ENCODE data around the gene NCS1.
"Not testable (repeated sequence)": the region's sequence is repeated elsewhere in the genome, so short reads cannot be mapped to it uniquely, and the experiment has no call there.

The NCS1 gene

DNA sequence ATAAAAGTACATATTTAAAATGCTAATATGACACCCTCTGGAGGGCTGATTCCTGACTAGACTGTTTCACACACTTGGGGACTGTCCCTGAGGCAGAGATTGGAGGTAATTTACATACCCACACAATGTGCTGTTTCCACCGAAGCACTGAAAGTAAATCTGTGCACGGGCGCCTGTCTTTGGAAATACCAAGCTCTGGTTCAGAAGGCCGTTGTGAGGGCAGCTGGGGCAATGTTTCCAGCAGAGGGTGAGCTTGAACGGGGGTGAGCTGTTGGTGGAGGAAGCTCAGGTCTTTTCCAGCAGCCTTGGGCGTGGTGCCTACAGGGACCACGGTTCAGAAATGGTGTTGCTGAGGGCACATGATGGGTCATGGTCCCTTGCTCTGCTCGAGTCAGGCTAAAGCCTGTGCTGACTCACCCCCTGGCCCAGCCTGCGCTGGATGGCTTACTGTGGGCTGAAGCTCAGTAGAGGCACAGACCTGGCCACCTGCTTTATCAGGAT lies 67.6 kb downstream of the NCS1 start:
- DNase-seq (ENCODE audit: low spot score) = peak; percentile 15

DNA sequence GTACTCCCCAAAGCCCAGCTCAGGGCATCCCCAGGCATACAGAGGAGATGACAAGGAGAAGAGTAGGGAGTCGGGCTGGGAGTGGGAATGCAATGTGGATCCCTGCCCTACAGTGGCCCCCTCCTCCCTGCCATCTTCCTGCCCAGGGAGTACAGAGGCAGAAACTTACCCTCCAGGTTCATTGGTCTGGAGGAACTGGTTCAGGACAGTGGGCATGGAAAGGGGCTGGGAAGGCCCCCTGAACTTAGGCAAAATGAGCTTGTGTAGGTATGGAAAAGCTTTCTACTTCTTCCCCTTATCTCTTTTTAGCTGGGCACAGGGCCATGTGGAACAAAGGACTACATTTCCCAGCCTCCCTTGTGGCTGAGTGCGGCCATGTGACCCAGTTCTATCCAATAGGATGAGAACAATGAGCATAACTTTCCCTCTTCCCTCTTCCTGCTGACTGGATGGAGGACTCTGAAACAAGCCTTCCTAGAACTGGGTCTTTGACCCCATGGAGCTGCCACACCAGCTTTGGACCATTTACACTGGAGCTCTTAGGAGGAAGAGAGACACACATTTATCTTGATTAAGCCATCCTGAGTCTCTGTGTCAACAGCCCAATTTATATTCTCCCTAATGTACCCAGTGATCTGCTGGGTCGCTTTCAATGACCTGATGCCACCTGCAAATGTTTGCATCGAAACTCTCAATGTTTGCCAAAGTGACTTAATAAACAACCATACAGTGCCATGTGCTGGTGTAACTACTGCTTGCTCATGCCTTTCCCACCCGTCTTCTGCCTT lies 68.4 kb downstream of the NCS1 start:
- peak; percentile 57 for DNase-seq (ENCODE audit: low spot score)

DNA sequence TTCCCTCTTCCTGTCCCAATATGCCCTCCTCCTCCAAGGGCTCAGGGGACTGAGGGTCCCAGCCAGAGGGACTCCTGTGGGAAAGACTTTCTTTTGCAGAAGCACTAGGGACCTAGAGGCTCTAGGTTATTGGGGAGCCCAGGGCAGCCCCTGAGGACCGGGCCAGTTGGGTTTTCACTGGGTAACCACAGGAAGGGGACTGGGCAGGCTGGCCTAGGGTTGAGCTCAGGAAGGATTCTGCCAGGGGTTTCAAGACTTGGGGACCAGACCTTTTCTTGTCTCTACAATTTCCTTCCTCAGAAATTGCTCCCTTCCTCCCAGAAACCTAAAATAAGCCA lies 69.0 kb downstream of the NCS1 start:
- peak; percentile 12 for DNase-seq (ENCODE audit: low spot score)

DNA sequence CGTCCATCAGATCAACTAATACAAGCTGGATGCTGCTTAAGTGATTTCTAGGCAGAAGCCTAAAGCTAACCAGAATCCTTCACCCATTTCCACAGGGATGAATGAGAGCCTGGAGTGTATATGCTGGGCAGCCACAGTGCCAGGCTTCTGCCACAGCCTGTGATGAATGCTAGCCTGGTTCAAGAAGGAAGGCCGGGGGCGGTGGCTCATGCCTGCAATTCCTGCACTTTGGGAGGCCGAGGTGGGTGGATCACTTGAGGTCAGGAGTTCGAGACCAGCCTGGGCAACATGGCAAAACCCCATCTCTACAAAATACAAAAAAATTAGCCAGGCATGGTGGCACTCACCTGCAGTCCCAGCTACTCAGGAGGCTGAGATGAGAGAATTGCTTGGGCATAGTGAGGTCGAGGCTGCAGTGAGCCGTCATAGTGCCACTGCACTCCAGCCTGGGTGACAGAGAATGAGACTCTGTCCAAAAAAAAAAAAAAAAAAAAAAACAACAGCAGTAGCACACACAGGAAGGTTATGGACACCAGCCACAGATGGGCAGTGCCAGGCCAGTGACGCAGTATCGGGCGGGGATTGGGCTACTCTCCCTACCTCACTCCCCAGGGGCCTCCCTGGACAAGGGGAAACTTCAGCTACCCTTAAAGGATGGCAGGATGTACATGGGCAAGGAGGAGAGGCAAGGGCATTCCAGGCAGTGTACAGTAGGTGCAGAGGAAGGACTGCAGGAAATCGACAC lies 70.2 kb downstream of the NCS1 start:
- DNase-seq (ENCODE audit: low spot score) = peak; percentile 29

DNA sequence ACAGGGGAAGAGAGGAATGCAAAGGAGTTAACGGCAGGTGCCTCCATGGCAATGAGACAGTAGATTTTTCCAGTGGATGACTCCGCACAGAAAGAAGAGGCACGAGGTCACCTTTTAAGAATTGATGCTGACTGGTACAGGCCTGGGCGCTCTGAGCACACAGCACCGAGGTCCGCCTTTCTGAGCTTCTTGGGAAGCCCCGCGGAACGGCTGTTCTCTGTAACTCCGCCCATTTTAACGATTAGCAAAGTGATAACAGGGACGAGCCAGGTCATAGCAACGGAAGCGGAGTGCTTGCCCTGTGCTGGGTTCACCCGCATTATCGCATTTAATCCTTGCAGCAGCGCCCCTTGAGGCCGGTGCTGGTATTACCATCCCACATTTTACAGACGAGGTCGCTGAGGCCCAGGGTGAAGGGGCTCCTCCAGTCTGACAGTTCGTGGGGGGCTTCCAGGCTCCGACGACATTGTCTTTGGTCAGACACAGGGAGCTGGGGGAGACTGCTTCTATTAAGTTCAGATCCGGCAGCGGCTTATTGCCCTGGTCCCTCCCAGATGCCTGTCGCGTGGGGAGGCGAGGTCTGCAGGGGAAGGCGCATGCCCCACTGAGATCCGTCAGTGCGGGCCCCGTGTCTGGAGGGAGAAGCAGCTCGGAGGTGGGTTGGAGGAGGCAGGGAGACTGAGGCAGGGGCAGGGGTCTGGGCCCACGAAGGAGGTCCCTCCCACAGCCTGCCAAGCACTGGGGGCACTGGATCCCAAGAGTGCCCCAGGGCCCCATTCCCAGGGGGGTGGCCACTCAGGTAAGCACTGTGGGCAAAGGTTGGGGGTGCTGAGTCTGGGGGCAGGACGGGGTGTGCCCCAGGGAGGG lies 71.0 kb downstream of the NCS1 start:
- peak; percentile 85 for DNase-seq (ENCODE audit: low spot score)

DNA sequence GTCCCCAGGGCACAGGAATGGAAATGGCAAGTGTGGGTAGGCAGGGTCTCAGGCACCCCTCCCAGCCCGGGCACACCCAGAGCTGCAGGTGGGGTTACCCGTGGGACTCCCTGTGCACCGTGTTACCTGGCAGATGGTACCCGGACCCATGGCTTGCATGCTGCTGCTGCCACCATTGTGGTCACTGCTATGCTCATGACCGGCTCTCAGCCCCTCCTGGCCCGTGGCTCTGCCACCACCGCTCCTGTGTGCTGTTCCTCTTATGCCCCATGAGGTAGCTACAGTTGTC lies 71.6 kb downstream of the NCS1 start:
- DNase-seq (ENCODE audit: low spot score) = no peak

DNA sequence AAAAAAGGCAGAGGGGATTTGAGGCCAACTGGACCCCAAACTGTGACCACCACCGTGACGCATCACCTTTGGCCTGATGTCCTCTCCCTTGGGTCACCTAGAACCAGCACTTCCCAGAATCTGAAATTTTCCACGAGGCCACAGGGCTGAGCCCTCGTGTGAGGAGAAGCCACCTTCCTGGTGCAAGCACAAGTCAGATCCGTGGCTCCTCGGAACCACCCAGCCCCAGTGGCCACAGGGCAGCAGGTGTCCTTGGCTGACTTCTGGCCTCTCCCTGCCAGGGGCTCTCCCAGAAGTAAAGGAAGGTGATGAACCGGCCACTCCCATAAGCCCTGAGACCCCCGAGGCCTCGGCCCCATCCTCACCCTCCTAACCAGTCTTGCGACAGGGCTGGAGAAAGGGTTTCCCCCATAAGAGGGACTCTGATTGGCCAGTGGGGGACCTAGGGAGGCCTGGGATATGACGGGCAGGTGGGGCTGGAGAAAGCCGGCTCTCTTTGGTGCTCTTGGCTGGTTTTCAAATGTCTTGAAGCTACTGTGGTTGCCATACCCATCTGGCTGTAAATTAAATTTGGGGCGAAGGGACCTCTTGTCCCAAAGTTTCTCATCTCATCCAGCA lies 72.5 kb downstream of the NCS1 start:
- DNase-seq (ENCODE audit: low spot score) = peak; percentile 24

DNA sequence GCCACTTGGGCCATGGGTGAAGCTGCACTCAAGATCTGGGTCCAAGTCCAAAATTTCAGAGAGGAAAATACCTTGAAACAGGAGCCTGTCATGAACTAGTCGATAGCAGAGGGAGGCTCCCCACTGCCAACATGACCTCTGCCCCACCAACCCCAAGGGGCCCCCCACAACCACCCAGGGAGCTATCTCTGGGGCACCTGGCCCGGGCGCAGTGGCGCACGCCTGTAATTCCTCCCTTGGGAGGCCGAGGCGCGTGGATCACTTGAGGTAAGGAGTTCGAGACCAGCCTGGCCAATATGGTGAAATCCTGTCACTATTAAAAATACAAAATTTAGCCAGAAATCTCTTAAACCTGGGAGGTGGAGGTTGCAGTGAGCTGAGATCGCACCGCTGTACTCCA lies 73.3 kb downstream of the NCS1 start:
- no peak for DNase-seq (ENCODE audit: low spot score)

DNA sequence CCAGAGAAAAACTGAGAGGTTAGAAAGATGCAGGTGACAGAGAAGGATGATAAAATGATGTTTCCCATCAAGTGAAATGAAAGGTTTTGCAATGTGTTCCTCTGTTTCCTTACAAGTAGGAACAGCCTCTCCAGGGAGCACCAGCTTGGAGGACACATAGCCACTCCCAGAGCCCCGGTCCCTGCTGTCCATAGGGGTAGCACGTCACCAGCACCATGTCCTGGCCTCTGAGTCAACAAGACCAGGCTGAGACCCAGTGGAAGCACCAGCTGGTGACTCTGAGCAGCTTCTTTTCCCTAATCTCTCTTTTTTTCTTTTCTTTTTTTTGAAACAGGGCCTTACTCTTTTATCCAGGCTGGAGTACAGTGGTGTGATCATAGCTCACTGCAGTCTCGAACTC lies 73.9 kb downstream of the NCS1 start:
- DNase-seq (ENCODE audit: low spot score) = peak; percentile 14

DNA sequence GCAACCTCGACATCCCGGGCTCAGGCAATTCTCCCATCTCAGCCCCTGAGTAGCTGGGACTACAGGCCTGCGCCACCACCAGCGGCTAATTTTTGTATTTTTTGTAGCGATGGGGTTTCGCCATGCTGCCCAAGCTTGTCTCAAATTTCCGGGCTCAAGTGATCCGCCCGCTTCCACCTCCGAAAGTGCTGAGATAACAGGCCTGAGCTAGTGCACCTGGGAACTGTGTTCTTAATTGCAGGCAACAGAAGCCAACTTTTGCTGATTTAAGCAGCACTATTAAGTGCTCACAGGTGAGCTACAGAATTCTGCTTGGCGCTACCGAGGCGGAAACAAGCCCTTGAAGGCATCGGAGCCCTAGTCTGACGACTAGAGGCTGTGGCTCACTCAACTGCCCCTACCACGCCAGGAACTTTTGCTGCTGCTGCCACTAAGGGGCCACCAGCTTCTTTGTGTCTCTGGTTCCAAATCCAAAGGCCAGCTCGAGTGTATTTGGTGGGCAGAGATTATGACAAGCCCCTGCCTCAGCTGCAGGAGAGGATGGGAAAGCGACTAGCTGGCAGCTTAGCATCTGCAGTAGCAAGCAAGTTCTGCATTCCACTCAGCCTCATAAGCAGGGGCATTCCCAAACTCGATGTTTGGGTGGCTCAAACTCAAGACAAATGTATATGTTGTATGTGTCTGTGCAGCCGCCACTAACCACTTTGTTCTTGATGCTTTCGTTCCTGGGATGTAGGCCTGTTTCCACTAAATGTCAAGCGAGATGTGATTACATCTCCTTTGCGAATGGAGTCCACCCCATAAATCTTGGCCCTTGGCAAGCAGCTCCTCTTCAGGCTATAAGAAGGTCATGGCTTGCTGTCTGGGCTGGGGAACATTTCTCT lies 82.8 kb downstream of the NCS1 start:
- no peak for DNase-seq (ENCODE audit: low spot score)

DNA sequence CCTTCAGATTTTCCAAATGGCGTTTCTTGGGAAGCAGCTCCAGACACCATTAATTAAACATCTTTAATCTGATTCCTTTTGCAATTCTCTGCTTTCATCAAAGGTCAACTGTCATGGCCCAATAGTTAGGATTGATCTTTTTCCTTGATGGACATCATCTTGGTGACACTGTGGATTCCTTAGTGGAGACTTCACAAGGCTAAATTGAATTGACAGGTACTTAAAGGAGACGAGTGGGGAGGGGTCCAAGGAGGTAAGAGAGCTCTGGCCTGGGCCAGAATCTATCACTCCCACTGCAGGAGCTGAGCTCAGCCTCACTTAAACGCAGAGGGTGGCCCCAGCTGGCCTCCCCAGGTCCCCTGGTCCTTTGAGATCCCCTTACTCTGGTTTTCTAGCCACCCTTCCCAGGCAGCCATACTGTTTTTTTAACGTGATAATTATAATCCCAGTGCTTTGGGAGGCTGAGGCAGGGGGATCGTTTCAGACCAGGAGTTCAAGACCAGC lies 83.5 kb downstream of the NCS1 start:
- DNase-seq (ENCODE audit: low spot score) = no peak

DNA sequence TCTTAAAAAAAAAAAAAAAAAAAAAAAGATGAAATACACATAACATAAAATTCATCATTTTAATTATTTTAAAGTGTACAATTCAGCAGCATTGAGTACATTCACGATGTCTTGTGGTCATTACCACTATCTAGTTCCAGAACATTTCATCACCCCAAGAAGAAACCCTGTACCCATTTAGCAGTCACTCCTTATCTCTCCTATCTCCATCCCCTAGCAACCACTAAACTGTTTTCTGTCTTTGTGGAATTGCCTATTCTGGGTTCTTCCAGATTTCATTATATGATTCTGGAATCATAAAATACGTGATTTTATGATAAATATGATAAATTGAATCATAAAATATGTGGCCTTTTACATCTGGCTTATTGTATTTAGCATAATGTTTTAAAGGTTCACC lies 84.4 kb downstream of the NCS1 start:
- DNase-seq (ENCODE audit: low spot score) = no peak

DNA sequence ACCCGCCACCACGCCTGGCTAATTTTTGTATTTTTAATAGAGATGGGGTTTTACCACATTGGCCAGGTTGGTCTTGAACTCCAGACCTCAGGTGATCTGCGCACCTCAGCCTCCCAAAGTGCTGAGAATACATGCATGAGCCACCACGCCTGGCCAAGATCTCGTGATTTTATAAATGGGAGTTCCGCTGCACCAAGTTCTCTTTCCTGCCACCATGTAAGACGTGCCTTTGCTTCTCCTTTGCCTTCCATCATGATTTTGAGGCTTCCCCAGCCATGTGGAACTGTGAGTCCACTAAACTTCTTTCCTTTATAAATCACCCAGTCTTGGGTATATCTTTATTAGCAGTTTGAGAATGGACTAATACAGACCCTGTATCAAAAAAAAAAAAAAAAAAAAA lies 85.9 kb downstream of the NCS1 start:
- DNase-seq (ENCODE audit: low spot score) = not testable (repeated sequence)

DNA sequence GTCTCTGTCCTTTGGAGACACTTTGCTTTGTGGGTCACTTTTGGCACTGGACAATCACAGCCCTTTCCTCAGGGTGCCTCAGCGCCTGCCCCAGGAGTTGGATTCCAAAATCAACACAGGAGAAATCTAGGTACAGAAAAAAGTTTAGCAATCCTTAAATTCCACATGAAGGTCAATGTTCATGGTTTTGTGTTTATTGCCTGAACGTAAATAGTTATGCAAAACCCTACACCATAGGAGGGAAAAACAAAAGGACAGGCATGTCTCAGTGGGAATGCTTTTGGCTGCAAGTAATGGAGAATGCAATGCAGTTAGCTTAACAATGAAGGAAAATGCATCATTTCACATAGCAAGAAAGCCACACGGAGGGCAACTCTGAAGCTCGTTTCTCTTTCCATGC lies 86.8 kb downstream of the NCS1 start:
- no peak for DNase-seq (ENCODE audit: low spot score)

DNA sequence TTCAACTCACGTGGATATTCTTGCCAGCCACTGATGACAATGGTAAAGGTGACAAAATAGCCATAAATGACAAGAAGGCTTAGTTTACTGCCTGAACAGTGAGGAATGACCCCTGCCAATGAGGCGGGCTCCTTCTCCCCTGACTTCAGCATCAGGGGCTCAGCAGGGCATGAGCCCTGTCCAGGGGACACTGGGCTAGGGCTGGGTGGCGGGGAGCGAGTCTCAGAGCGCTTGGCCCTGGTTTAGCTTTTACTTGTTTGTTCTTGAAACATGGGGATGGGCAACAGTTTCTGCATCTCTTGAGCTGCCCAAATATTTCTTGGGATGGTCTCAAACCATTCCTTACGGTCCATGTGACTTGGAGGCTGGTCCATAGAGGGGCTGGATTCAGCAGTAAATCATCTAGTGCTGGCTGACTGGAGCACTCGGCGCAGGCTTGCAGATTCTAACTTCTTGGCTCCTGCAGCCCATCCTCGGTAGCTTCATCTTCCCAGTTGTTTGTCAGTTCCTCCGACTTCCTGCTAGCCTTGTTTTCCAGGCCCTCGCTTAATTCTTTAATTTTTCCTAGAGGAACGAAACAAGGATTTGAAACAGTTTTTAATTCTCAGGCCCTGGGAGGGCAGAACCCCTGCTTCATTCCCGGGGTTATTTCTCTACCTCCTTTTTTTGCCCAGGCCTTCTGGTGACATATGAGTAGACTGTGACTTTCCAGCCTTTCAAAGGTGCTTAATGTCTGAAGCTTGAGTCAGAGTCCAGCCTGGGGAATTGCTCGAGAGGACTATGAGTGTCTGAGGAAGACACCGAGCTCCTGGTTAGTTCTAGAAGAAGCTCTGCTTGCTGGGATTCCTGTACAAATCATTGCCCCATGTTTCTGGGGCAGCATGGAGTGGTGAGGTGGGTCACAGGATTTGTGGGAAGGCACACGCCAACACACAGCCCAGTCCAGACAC lies 88.9 kb downstream of the NCS1 start:
- DNase-seq (ENCODE audit: low spot score) = no peak

DNA sequence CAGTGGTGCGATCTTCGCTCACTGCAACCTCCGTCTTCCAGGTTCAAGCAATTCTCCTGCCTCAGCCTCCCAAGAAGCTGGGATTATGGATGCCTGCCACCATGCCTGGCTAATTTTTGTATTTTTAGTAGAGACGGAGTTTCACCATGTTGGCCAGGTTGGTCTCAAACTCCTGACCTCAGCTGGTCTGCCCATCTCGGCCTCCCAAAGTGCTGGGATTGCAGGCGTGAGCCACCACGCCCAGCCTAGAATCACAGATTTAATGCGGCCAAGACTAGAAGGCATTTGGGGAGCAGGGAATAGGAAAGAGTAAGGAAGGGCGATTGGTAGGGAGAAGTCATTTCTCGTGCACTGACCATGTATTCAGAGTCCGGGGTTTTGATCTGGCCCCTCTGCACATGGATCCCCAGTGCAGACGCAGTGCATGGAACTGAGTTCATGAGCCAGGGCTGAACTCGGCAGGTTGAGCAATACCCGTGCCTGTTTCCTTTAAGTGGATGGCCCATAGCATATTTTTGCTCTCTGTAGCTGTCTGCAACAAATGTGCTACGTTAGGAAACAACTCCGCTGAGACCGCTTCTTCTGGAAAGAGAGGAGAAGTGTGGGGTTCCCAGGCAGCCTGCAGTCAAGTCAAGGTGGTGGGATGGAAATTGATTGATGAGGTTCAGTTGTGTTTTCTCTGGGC lies 90.0 kb downstream of the NCS1 start:
- no peak for DNase-seq (ENCODE audit: low spot score)

DNA sequence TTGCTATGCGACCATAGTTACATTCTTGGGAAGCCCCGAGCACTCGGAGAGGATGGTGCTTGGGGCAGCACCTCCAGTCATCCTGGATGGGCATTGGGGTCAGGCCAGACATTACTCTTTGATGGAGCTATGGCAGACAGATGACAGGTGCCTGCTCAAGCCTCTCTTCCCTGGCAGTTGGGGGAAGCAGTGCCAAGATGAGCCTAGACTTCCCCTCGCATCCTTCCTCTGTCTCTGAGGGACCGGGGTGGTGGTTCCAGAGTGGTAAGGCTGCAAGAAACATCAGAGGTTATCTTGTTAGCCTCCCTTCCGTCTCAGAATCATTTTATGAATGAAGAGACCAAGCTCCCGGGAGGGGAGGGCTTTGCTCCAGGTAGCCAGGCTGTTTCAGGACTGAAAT lies 90.6 kb downstream of the NCS1 start:
- DNase-seq (ENCODE audit: low spot score) = no peak

DNA sequence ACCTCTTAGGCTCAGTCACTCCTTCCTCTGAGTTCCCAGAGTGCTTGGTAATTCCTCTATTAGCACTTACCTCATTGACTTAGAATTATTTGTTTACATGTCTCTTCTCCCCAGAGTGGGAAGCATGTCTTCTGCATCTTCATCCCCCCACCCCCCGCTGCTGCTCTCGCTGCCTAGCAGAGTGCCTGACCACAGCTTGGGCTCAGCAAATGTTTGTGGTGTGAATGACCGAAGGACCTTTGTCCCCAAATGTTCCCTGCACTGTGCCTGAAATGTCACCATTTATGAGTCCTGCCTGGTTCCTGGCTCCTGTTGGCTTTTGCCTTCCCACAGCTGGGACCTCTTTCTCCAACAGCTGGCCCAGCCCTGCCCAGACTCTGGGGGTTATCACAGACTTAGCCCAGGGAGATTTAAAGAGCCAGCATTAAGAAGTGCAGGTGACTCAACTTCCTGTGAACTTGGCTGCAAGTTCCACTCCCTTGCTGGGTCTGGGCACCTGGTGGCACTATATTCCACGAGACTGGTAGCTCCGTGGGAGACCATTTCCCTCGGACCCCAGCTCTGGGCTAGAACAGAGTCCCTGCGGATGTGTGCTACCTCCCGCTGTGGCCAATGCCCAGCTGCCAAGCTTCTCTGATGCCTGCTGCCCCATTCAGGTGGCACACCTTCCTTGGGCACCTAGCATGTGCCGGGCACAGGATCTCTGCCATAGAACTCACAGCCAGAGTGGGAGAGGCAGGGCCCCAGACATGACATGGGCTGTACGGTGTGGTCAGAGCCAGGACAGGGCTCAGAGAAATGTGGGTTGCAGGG lies 91.6 kb downstream of the NCS1 start:
- DNase-seq (ENCODE audit: low spot score) = no peak

Measured in D341Med (cell line).